Measurements from ENCODE around the gene PUM1. TPM values are rescaled to one million over a fixed set of nuclear protein-coding genes. Genes with fewer than 3 reads are reported as not detected.

The PUM1 gene
- total and polyA plus RNA-seq, 2 experiments from 2014 or later, result 68.6 to 97.4 TPM

DNA sequence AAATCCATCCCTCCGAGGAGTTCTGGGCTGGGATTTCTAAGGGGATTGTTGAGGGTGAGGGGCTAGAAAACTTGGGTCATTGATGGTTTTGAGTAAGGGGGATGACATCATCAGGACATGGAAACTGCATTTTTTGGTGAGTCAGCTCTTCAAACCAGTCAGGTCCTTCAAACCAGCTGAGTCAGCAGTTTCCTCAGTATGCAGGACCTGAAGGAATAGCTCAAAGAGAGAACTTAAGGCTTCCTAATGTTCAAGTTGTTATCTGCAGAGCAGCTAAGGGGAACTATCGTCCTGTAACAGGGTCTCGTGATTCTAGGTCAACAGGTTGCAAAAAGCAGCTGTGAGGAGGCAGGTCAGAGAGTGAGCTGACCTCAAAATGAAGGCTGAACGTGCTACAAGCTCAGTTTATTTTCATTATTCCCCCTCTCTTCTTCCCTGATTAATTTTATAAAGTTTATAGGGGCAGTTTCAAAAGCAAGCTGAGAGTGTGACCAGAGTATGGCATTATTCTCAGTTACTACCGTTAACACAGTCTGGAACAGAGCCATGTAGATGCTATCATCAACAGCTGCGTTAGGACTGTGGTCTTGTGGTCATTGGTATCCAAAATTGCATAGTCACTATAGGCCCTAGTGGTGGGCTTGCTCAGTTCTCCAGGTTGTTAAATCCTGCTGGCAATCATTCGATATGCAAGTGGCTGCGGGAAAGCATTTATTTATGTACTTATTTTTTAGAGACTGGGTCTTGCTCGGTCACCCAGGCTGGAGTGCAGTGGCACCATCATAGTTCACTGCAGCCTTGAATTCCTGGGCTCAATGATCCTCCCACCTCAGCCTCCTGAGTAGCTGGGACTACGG is 146.3 kb downstream of the PUM1 start:
- H3K9me2 ChIP-seq (replicated peaks; ENCODE audit: insufficient read depth), result no peaks in the 10 kb centered on the region
- 71% methylated on average over 10 of the region's 10 CpGs for WGBS (ENCODE audit: low lambda C conversion rate, missing lambda C conversion rate)
- no peaks in the 10 kb centered on the region for H3K79me2 ChIP-seq
- H3K4me3 ChIP-seq, result no peak overlapping the region
- H3K9me3 ChIP-seq (ENCODE audit: low read depth), result no peaks in the 10 kb centered on the region
- H2AFZ ChIP-seq, result no peak overlapping the region
- no peaks in the 10 kb centered on the region for H3K4me1 ChIP-seq (ENCODE audit: insufficient read depth)
- H3K27me3 ChIP-seq, result no peaks in the 10 kb centered on the region
- H3K36me3 ChIP-seq (replicated peaks; ENCODE audit: insufficient read depth, low read depth), result no peaks in the 10 kb centered on the region
- peak; percentile 80 for DNase-seq (ENCODE audit: low spot score)
- TF ChIP-seq EZH2 (IDR thresholded peaks at IDR 0.05; ENCODE audit: borderline replicate concordance) (no peak), EZH2phosphoT487 (IDR thresholded peaks at IDR 0.05; ENCODE audit: low read depth, severe bottlenecking, unreplicated experiment) (no peak)
- TF ChIP-seq, protein P1, sequence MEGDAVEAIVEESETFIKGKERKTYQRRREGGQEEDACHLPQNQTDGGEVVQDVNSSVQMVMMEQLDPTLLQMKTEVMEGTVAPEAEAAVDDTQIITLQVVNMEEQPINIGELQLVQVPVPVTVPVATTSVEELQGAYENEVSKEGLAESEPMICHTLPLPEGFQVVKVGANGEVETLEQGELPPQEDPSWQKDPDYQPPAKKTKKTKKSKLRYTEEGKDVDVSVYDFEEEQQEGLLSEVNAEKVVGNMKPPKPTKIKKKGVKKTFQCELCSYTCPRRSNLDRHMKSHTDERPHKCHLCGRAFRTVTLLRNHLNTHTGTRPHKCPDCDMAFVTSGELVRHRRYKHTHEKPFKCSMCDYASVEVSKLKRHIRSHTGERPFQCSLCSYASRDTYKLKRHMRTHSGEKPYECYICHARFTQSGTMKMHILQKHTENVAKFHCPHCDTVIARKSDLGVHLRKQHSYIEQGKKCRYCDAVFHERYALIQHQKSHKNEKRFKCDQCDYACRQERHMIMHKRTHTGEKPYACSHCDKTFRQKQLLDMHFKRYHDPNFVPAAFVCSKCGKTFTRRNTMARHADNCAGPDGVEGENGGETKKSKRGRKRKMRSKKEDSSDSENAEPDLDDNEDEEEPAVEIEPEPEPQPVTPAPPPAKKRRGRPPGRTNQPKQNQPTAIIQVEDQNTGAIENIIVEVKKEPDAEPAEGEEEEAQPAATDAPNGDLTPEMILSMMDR (IDR thresholded peaks at IDR 0.05; ENCODE audit: poor library complexity), result no peak
- peak overlapping the region; percentile 78 for H3K27ac ChIP-seq
- H4K20me1 ChIP-seq (ENCODE audit: insufficient read depth, poor library complexity, severe bottlenecking), result no peaks in the 10 kb centered on the region
- H3K4me2 ChIP-seq, result no peak overlapping the region

DNA sequence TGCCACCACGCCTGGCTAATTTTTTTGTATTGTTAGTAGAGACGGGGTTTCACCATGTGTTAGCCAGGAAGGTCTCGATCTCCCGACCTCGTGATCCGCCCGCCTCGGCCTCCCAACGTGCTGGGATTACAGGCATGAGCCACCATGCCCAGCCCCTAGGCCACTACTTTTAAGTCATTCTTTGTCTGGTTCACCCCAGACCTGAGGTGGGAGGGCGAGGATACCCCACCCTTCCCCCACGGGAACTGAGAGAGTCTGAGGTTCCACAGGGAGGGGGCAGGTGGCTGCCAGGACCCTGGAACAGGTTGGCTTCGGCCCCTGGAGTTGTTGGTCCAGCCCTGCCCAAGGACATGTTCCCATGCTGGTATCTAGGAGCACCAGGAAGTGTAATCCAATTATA is 149.2 kb downstream of the PUM1 start:
- H4K20me1 ChIP-seq (ENCODE audit: insufficient read depth, poor library complexity, severe bottlenecking), result no peaks in the 10 kb centered on the region
- peaks cover 4% of the 10 kb centered on the region for H3K4me1 ChIP-seq (ENCODE audit: insufficient read depth)
- no peak overlapping the region for H3K4me3 ChIP-seq
- H3K36me3 ChIP-seq (replicated peaks; ENCODE audit: insufficient read depth, low read depth), result no peaks in the 10 kb centered on the region
- no peaks in the 10 kb centered on the region for H3K27me3 ChIP-seq
- no peaks in the 10 kb centered on the region for H3K9me3 ChIP-seq (ENCODE audit: low read depth)
- H3K79me2 ChIP-seq, result no peaks in the 10 kb centered on the region
- no peak overlapping the region for H3K27ac ChIP-seq
- WGBS (ENCODE audit: low lambda C conversion rate, missing lambda C conversion rate), result 91% methylated on average over 12 of the region's 12 CpGs
- no peaks in the 10 kb centered on the region for H3K9me2 ChIP-seq (replicated peaks; ENCODE audit: insufficient read depth)
- no peak for DNase-seq (ENCODE audit: low spot score)
- TF ChIP-seq EZH2phosphoT487 (IDR thresholded peaks at IDR 0.05; ENCODE audit: low read depth, severe bottlenecking, unreplicated experiment) (no peak), EZH2 (IDR thresholded peaks at IDR 0.05; ENCODE audit: borderline replicate concordance) (no peak)
- TF ChIP-seq, protein P1 (IDR thresholded peaks at IDR 0.05; ENCODE audit: poor library complexity), result no peak
- H3K4me2 ChIP-seq, result no peak overlapping the region
- no peak overlapping the region for H2AFZ ChIP-seq

DNA sequence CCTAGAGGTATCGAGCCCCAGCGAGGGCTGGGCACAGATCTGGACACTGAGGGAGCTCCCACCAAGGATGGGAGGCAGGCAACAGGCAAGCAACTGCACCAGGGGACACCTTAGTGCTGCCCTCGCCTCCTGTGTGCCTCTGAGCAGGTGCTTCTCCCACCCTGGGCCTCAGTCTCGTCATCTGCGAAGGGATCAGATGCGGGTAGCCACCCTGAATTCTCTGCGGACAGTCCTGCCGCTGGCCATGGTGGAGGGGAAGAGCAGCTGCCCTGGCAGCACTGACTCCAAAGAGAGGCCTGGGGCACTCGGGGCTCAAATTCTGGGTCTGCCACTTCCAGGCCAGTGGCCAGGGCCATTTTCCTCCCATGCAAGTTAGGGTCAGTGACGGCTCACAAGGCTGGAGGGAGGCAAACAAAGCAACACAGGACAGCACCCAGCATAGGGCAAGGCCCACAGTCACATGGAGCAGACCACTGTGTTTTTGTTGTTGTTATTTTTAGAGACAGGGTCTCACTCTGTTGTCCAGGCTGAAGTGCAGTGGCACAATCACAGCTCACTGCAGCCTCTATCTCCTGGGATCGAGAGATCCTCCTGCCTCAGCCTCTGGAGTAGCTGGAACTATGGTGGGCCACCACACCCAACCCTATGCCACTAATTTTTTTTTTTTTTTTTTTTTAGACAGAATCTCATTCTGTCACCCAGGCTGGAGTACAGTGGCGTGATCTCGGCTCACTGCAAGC is 149.9 kb downstream of the PUM1 start:
- Histone ChIP-seq H3K27me3 (no peaks in the 10 kb centered on the region), H3K79me2 (no peaks in the 10 kb centered on the region)

More for the DNA sequence above, 149.9 kb downstream of the PUM1 start:
- no peak overlapping the region for H2AFZ ChIP-seq
- WGBS (ENCODE audit: low lambda C conversion rate, missing lambda C conversion rate), result 96% methylated on average over 13 of the region's 13 CpGs
- no peaks in the 10 kb centered on the region for H3K36me3 ChIP-seq (replicated peaks; ENCODE audit: insufficient read depth, low read depth)
- no peak overlapping the region for H3K4me3 ChIP-seq
- no peaks in the 10 kb centered on the region for H3K9me3 ChIP-seq (ENCODE audit: low read depth)
- no peaks in the 10 kb centered on the region for H4K20me1 ChIP-seq (ENCODE audit: insufficient read depth, poor library complexity, severe bottlenecking)
- H3K9me2 ChIP-seq (replicated peaks; ENCODE audit: insufficient read depth), result no peaks in the 10 kb centered on the region
- DNase-seq (ENCODE audit: low spot score), result no peak
- H3K27ac ChIP-seq, result no peak overlapping the region
- no peak overlapping the region for H3K4me2 ChIP-seq
- peaks cover 8% of the 10 kb centered on the region for H3K4me1 ChIP-seq (ENCODE audit: insufficient read depth)
- TF ChIP-seq EZH2 (IDR thresholded peaks at IDR 0.05; ENCODE audit: borderline replicate concordance) (no peak), EZH2phosphoT487 (IDR thresholded peaks at IDR 0.05; ENCODE audit: low read depth, severe bottlenecking, unreplicated experiment) (no peak)
- TF ChIP-seq, protein P1 (IDR thresholded peaks at IDR 0.05; ENCODE audit: poor library complexity), result no peak
